DOHH2 (cell line): ENCODE measurements around the gene DESI2.

Experiments
- EZH2phosphoT487 ChIP-seq: fragments of 200-600 bp; sonication (generic); IDR thresholded peaks from 2 replicates; pipeline ENCODE4 v1.6.1; 2017; ENCODE audit warnings: borderline replicate concordance, mild to moderate bottlenecking, antibody characterized with exemption, low read length, moderate library complexity, mixed read lengths
- TF ChIP-seq, protein P1 (sequence below): fragments of 200-600 bp; sonication (generic); IDR thresholded peaks from one replicate; pipeline ENCODE4 v1.5.1; 2014; ENCODE audit warnings: antibody characterized with exemption, mild to moderate bottlenecking, low read depth, low read length; ENCODE audit not compliant: poor library complexity, severe bottlenecking

GRCh38 chr1:244735876-244736561 is 83.1 kb downstream of the DESI2 start:
- TF ChIP-seq, protein P1, sequence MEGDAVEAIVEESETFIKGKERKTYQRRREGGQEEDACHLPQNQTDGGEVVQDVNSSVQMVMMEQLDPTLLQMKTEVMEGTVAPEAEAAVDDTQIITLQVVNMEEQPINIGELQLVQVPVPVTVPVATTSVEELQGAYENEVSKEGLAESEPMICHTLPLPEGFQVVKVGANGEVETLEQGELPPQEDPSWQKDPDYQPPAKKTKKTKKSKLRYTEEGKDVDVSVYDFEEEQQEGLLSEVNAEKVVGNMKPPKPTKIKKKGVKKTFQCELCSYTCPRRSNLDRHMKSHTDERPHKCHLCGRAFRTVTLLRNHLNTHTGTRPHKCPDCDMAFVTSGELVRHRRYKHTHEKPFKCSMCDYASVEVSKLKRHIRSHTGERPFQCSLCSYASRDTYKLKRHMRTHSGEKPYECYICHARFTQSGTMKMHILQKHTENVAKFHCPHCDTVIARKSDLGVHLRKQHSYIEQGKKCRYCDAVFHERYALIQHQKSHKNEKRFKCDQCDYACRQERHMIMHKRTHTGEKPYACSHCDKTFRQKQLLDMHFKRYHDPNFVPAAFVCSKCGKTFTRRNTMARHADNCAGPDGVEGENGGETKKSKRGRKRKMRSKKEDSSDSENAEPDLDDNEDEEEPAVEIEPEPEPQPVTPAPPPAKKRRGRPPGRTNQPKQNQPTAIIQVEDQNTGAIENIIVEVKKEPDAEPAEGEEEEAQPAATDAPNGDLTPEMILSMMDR: no peak
- TF ChIP-seq EZH2phosphoT487: no peak
